ENCODE data around the gene HECW1.

- TF ChIP-seq CTCF (conservative IDR thresholded peaks at IDR 0.05) = no peak
- no peak for TF ChIP-seq EZH2 (IDR thresholded peaks at IDR 0.05; ENCODE audit: low read depth)
Measured at GRCh38 chr7:43502941-43503340, 390.5 kb downstream of the HECW1 start.

All from PC-9 (cell line).